OCI-LY1 (cell line): ENCODE measurements around the gene PTPDC1.

ENCODE experiments used
- EZH2 ChIP-seq: fragments of 200-600 bp; sonication (generic), shearing (Covaris generic); IDR thresholded peaks from 2 replicates; pipeline ENCODE4 v1.8.0; 2017; ENCODE audit warnings: borderline replicate concordance, mixed run types, mild to moderate bottlenecking, antibody characterized with exemption, low read length, moderate library complexity, mixed read lengths
- TF ChIP-seq, protein P1 (sequence below): fragments of 200-600 bp; sonication (generic), shearing (Covaris generic); IDR thresholded peaks from 2 replicates; pipeline ENCODE4 v1.5.1; 2017; ENCODE audit warnings: mild to moderate bottlenecking, antibody characterized with exemption, low read length, moderate library complexity, mixed read lengths

DNA sequence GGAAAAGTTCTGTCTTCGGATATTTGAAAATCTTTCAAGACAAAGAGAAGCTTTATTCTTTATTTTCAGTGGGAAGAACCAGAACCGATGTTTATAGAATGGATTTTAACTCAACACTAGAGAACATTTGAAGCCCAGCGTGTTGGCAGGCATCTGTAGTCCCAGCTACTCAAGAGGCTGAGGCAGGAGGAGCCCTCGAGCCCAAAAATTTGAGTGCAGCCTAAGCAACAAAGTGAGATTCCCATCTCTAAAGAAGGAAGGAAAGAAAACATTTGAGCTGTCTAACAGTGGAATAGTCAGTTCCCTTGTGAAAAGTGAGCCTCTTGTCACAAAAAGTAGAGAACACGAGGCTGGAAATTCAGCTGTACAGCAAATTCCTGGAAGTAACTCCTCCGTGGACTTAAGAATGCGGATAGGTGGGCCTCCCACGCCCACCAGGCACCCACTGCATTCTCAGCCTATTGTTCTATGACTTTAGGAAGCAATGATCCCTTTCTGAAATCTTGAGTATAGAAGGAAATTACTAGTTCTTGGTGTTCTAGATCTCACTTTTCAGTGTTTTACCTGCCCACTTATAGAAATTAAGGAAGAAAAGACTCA, 2.3 kb upstream of the PTPDC1 start:
- no peak for TF ChIP-seq EZH2
- TF ChIP-seq, protein P1, sequence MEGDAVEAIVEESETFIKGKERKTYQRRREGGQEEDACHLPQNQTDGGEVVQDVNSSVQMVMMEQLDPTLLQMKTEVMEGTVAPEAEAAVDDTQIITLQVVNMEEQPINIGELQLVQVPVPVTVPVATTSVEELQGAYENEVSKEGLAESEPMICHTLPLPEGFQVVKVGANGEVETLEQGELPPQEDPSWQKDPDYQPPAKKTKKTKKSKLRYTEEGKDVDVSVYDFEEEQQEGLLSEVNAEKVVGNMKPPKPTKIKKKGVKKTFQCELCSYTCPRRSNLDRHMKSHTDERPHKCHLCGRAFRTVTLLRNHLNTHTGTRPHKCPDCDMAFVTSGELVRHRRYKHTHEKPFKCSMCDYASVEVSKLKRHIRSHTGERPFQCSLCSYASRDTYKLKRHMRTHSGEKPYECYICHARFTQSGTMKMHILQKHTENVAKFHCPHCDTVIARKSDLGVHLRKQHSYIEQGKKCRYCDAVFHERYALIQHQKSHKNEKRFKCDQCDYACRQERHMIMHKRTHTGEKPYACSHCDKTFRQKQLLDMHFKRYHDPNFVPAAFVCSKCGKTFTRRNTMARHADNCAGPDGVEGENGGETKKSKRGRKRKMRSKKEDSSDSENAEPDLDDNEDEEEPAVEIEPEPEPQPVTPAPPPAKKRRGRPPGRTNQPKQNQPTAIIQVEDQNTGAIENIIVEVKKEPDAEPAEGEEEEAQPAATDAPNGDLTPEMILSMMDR, result no peak
